NCI-H2196 (cell line): ENCODE measurements around the gene DRD1.
A peak's percentile ranks its signal among the peaks of the same experiment; 100 is the strongest.
"Not testable (repeated sequence)": the region's sequence is repeated elsewhere in the genome, so short reads cannot be mapped to it uniquely, and the experiment has no call there.

Source experiments
- DNase-seq: peaks from one replicate; lab custom pipeline; 2025; ENCODE audit not compliant: unreplicated experiment; lab: John Stamatoyannopoulos, UW

Gene DRD1

DNA sequence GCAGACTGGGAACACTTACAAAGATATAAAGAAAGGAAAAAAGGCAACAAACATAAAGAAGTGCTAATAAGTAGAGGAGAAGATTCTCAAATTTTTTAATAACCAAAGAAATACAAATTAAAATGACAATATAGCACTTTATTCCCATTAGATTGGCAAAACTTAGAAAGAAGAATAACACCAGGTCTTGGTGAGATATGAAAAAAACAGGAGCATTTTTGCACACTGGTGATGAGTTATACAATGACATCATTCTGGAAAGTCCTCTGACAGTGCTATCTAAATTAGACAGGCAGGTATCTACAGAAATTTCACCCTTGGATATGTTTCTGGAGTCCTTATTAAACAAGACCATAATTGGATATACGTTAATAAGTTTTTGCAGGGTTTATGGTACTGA, 24.9 kb upstream of the DRD1 start:
- DNase-seq, result no peak

GRCh38 chr5:175467983-175468690, 24.2 kb upstream of the DRD1 start:
- DNase-seq, result no peak

GRCh38 chr5:175466700-175467318, 22.8 kb upstream of the DRD1 start:
- DNase-seq, result no peak

DNA sequence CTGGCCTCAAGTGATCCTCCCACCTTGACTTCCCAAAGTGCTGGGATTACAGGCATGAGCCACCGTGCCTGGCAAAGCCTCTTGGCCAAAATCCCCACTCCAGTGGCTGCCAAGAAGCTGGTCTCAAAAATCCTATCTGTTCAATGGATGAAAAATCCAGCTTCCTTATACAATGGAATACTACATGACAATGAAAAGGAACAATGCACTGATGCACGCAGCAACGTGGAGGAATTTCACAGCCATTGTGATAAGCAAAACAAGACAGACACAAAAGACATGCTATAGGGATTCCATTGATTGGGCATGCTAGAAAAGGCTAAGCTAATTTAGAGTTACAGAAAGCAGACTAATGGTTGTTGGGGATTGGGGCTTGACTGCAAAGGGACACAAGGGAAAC, 21.3 kb upstream of the DRD1 start:
- DNase-seq, result no peak

DNA sequence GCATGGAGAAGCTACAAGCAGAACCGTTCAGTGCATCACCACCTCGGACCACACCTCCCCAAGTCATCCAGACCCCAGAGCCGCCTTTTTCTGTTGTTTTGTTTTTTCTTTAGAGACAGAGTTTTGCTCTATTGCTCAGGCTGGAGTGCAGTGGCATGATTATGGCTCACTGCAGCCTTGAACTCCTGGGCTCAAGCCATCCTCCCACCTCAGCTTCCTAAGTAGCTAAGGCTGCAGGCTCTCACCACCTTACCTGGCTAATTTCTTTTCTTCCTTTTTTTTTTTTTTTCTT, 20.9 kb upstream of the DRD1 start:
- no peak for DNase-seq

DNA sequence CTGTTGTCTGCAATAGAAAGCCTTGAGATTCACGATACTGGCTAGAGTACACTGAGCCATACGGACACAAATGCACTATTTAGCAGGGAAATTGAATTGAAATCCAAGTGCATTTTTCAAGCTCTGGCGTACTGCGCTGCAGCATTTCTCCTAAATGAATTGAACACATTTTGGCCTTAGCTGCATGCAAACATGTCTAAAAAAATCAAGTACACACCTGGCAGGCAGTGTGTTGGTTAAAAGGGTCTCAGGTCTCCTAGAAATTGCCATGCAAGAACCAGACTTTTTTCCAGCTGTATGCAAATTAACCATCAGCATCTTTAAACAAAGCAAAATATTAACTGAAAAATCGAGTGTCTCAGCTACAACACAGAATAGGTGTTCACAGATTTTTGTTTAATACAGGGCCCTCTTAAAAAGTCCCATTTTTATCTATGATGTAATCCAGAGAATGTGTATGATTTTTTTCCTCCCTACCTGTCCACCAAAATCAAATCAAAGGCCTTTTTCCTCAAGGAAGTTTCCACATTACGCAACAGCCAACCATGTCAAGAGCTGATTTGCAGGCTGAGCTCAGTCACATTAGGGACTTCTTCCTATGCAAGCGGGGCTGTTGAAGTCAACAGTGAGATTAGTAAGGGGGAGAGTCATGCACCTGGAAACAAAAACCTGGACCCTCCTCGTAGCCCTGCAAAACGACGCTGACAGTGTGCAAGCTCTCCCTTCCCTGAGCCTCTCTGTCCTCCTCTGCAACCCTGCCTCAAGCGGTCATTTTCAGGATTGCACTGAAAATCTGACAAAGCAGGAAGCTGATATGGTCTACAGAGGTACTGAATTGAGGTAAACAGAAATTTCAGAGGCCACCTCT, 20.3 kb upstream of the DRD1 start:
- peak; percentile 76 for DNase-seq

- DNase-seq, result peak; percentile 75
Observed at GRCh38 chr5:175463641-175464040, 19.7 kb upstream of the DRD1 start.

GRCh38 chr5:175461370-175461769, 17.4 kb upstream of the DRD1 start:
- DNase-seq, result no peak

GRCh38 chr5:175460552-175460951, 16.6 kb upstream of the DRD1 start:
- DNase-seq, result no peak

DNA sequence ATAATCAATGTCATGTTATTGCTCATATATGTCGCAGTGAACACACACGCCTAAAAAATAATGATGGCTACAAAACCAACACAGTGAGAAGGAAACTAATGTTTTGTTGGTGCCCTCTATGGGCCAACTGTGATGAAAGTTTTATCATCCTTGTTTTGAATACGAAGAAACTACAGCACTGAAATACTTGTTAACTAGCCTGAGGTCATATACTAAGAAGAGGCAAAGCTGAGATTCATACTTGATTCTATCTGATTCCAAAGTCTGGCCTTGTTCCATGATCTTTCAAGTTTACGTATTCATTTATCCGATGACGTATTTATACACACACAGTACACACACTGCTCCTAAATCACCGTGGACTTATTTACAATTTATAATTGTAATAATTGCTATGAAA, 16.1 kb upstream of the DRD1 start:
- peak; percentile 17 for DNase-seq

DNA sequence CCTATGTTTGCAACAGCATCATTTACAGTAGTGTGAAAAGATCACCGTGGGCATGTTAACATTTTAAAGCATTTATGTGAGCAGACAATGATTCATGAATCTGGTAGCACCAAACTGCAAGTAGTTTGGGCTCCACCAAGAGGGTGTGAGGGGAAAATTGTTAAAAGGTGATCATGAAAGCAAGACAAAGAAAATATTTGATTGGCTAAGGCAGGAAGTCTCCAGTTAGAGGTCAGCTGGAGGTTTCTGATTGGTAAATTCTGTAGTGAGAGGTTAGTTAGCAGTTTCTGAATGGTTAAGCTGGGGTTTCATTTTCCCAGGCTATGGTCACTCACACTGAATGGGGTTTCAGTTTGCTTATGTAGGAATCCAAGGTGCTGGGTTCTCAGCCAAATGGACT, 13.5 kb upstream of the DRD1 start:
- no peak for DNase-seq

DNA sequence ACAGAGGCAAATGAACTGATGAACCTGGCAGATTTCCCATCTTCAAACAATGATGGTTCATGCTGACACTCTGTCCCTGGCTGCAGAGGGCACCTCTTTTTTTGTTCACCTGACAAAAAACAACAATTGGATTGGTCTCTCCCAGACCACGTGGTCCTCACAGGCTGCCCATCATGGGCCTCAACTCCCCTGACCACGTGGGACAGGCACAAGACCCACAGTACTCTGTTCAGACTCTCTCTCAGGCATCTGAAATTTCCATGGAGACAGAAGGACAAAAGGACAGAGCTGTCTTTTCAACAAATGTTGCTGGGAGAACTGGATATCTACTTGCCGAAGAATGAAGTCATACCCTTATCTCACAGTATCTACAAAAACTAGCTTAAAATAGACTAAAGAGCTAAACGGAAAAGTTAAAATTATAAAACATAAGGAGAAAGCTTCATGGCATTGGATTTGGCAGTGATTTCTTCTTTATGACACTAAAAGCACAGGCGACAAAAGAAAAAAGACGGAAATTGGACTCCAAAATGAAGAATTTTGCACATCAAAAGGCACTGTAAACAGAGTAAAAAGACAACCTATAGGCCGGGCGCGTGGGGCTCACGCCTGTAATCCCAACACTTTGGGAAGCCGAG, 12.2 kb upstream of the DRD1 start:
- no peak for DNase-seq

DNA sequence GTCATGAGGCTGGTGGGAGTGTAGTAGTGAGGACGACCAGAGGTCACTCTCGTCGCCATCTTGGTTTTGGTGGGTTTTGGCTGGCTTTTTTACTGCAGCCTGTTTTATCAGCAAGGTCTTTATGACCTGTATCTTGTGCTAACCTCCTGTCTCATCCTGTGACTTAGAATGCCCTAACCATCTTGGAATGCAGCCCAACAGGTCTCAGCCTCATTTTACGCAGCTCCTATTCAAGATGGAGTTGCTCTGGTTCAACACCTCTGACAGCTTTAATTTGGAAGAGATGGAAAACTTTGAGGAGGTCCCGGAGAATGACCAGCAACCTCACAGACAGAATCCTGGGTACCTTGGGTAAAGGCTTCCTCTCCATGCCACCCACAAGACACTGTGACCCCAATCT, 10.4 kb upstream of the DRD1 start:
- DNase-seq, result not testable (repeated sequence)

GRCh38 chr5:175452166-175452565, 8.2 kb upstream of the DRD1 start:
- no peak for DNase-seq

DNA sequence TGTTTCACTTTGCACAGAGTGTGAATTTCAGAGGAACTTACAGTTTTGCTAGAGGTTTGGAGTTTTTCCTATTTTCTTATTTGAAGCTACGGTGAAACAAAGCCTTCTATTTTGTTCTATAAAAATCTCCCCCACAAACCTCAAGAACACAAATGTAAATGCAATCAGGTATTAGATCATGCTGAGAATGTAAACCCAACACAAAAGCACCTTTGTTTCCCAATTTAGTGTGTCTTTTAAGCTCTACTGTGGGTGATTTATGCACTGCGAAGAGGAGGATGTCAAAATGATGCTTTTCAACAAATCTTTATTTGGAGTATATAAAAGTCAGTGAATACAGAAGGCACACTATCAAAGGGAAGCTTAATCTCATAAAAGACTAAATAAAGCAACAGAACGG, 4.3 kb upstream of the DRD1 start:
- no peak for DNase-seq

GRCh38 chr5:175447571-175447970, 3.6 kb upstream of the DRD1 start:
- no peak for DNase-seq

DNA sequence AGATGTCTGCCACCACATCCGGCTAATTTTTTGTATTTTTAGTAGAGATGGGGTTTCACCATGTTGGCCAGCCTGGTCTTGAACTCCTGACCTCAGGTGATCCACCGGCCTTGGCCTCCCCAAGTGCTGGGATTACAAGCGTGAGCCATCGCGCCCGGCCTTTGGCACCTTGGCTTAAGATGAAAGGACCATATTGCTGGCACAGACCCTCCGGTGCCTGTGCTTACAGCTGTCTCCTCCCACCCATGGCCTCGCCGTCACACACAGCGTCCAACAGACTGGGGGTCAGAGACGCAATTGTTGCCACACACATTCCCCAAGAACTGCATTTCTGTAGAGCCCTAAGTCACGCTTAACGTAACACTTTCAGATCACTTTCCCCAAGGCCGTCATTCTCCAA, 2.4 kb upstream of the DRD1 start:
- not testable (repeated sequence) for DNase-seq

- no peak for DNase-seq
Observed at GRCh38 chr5:175444905-175445456, 999 bp upstream of the DRD1 start.

GRCh38 chr5:175443514-175444059, 395 bp downstream of the DRD1 start:
- no peak for DNase-seq

GRCh38 chr5:175438234-175438857, 5.6 kb downstream of the DRD1 start:
- DNase-seq, result no peak

DNA sequence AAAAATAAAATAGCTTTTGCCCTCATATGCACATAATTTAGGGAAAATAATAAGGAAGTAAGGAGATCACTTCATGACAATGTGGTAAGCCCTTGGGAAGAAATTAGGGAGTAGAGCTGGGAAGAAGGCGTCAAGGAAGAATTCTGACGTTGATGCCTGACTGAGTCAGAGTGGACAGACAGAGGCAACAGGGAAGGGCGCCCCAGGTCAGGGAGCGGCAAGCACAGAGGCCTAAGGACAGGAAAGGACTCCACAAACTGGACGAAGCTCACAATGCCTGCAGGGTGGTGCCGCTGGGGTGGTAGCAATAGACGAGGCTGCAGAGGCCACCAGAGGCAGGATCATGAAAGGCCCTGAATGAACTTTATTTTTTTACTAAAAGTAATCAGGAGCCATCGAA, 7.6 kb downstream of the DRD1 start:
- no peak for DNase-seq
